ENCODE results near the gene ST6GALNAC3. TPM values are rescaled to one million over a fixed set of nuclear protein-coding genes. Genes with fewer than 3 reads are reported as not detected.

The ST6GALNAC3 gene
- total RNA-seq, 6 experiments from 2014 or later, result 1.00 to 1.7 (median 1.2) TPM

DNA sequence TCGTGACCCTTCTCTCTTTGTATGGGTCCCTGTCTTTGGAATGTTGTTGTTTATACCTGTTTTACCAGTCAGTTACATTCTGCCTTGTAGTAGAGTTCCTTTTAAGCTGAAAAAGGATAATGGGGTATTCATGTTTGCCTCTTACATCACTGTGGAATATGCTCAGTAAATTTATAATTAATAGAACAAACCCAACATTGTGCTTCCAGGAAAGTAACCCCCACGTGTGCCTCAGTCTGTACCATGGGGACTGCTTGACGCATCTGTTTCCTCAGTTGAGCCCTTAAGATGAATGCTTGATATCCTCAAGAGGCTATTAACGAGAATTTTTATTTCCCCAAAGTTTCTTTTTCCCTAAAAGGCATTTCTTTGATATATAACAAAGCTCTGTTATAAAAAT lies 73.4 kb downstream of the ST6GALNAC3 start:
- H3K9me3 Mint-ChIP-seq, result no peaks in the 10 kb centered on the region
- no peak overlapping the region for H3K27ac Mint-ChIP-seq
- H3K36me3 Mint-ChIP-seq (ENCODE audit: low read depth), result no peaks in the 10 kb centered on the region
- peaks cover 4% of the 10 kb centered on the region; the same call in 1 of the 2 replicates for H3K27me3 Mint-ChIP-seq (ENCODE audit: insufficient read depth)
- no peak for DNase-seq
- TF ChIP-seq, protein P1, sequence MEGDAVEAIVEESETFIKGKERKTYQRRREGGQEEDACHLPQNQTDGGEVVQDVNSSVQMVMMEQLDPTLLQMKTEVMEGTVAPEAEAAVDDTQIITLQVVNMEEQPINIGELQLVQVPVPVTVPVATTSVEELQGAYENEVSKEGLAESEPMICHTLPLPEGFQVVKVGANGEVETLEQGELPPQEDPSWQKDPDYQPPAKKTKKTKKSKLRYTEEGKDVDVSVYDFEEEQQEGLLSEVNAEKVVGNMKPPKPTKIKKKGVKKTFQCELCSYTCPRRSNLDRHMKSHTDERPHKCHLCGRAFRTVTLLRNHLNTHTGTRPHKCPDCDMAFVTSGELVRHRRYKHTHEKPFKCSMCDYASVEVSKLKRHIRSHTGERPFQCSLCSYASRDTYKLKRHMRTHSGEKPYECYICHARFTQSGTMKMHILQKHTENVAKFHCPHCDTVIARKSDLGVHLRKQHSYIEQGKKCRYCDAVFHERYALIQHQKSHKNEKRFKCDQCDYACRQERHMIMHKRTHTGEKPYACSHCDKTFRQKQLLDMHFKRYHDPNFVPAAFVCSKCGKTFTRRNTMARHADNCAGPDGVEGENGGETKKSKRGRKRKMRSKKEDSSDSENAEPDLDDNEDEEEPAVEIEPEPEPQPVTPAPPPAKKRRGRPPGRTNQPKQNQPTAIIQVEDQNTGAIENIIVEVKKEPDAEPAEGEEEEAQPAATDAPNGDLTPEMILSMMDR (IDR thresholded peaks at IDR 0.05), result no peak
- H3K4me1 Mint-ChIP-seq (ENCODE audit: low read depth), result peaks cover 10% of the 10 kb centered on the region
- no peak overlapping the region for H3K4me3 Mint-ChIP-seq

DNA sequence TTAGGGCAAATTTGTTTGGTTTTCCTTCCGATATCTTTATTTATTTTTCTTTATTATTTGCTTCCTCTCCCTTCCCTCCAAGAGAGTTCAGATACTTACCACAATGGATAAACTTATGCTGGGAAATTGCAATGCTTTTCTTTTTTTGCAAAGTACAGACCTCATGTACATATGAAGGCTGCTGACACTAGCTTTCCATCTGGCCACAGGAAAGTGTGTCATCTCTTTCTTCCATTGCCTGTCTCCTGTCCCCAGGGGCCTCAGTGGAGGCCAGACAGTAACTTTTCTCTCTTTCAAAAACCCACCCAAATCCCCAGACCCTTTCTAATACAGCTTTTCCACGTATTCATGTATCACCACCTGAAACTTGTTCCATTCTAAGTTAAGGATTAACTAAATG lies 73.9 kb downstream of the ST6GALNAC3 start:
- H3K36me3 Mint-ChIP-seq (ENCODE audit: low read depth), result no peaks in the 10 kb centered on the region
- no peaks in the 10 kb centered on the region for H3K9me3 Mint-ChIP-seq
- H3K4me1 Mint-ChIP-seq (ENCODE audit: low read depth), result peaks cover 10% of the 10 kb centered on the region

DNA sequence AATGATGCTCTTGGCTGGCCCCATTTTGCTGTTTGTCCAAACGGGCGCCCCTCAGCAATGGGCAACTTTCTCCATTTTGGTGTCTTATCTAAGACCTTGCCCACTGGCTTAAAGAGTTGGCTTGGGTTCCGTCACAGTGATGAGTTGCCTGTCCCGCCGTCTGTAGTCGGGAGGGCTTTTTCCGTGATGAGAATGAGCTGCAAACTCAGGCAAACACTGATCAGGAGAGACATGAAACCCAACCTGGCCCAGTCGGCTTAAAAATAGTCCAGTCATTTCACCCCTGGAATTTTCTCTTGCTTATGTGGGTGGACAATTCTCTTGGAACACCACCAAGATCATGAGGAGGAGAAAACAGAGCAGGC lies 79.3 kb downstream of the ST6GALNAC3 start:
- Mint-ChIP-seq H3K4me3 (no peak overlapping the region), H3K27ac (no peak overlapping the region), H3K36me3 (ENCODE audit: low read depth) (no peaks in the 10 kb centered on the region), H3K9me3 (no peaks in the 10 kb centered on the region), H3K4me1 (ENCODE audit: low read depth) (peaks cover 16% of the 10 kb centered on the region), H3K27me3 (ENCODE audit: insufficient read depth) (no peaks in the 10 kb centered on the region; the same call in 1 of the 2 replicates)
- TF ChIP-seq, protein P1 (IDR thresholded peaks at IDR 0.05), result no peak
- DNase-seq, result no peak

More for the DNA sequence above, 73.9 kb downstream of the ST6GALNAC3 start:
- Mint-ChIP-seq H3K4me3 (no peak overlapping the region), H3K27ac (no peak overlapping the region), H3K27me3 (ENCODE audit: insufficient read depth) (peaks cover 4% of the 10 kb centered on the region; the same call in 1 of the 2 replicates)
- TF ChIP-seq, protein P1 (IDR thresholded peaks at IDR 0.05), result no peak
- DNase-seq, result no peak

DNA sequence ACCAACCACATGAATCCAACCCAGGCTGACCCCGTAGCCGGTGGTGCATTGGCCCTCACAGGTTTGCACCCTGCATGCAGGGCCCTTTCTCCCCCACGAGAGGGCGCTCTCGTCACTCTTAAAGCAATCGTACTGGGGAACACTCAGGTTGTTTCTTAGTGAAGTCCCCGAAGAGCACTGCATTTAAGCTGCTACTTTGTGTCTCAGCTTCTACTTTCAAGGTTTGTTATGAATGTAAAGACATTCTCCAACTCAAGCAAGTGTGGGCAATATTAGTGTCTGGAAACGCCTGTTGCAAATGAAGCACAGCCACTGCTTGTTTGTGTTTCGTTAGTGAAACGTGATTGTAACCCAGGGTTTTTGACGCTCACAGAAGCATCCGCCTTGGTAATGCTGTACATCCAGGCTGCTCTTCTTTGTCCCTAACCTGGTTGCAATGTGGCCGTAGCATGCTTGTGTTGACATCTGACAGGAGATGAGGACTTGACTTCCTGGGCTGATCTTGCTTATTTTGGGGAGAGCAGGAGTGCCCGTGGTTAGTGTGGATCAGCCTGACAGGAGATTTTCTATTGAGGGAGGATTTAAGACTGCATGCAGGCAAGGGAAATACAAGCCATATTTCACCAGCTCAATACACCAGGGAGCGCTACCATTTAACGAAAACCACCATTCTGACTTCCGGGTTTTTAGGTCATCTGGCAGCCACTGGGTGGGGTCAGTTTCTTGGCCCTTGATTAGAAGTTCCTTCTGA lies 79.8 kb downstream of the ST6GALNAC3 start:
- H3K27me3 Mint-ChIP-seq (ENCODE audit: insufficient read depth), result no peaks in the 10 kb centered on the region; the same call in 1 of the 2 replicates
- H3K4me3 Mint-ChIP-seq, result peak overlapping the region; percentile 85; the same call in 1 of the 2 replicates
- H3K9me3 Mint-ChIP-seq, result no peaks in the 10 kb centered on the region
- TF ChIP-seq, protein P1 (IDR thresholded peaks at IDR 0.05), result peak; percentile 97
- no peaks in the 10 kb centered on the region for H3K36me3 Mint-ChIP-seq (ENCODE audit: low read depth)
- peak; percentile 17 for DNase-seq
- H3K4me1 Mint-ChIP-seq (ENCODE audit: low read depth), result peaks cover 16% of the 10 kb centered on the region
- no peak overlapping the region for H3K27ac Mint-ChIP-seq

DNA sequence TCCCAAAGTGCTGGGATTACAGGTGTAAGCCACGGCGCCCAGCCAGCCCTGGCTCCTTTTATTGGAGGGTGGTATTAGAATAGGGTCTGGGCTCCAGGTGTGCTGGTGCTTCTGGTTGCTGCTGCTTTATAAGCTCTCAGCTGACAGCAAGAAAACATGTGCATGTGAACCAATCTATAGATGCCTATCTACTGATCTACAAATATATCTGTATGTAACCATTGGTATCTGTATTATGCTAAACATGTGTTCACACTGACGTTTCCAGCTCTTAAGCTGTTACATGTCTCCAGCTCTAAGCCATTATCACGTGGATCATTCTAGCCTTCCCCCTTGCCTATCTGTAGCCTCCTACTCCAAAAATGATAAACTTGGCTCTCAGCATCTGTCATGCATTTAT lies 82.4 kb downstream of the ST6GALNAC3 start:
- Mint-ChIP-seq H3K36me3 (ENCODE audit: low read depth) (no peaks in the 10 kb centered on the region), H3K27me3 (ENCODE audit: insufficient read depth) (no peaks in the 10 kb centered on the region; the same call in 1 of the 2 replicates), H3K4me1 (ENCODE audit: low read depth) (peaks cover 6% of the 10 kb centered on the region), H3K9me3 (no peaks in the 10 kb centered on the region), H3K27ac (no peak overlapping the region), H3K4me3 (no peak overlapping the region)
- TF ChIP-seq, protein P1 (IDR thresholded peaks at IDR 0.05), result no peak
- DNase-seq, result no peak

Data from HFFc6 (cell line).